Measurements from ENCODE around the gene FBN2. TPM values are rescaled to one million over a fixed set of nuclear protein-coding genes. Genes with fewer than 3 reads are reported as not detected.

FBN2 gene
- total and polyA plus RNA-seq, 2 donors (not counting 1 experiment from before 2014, with no cell fraction given): 43.1 to 80.1 TPM

DNA sequence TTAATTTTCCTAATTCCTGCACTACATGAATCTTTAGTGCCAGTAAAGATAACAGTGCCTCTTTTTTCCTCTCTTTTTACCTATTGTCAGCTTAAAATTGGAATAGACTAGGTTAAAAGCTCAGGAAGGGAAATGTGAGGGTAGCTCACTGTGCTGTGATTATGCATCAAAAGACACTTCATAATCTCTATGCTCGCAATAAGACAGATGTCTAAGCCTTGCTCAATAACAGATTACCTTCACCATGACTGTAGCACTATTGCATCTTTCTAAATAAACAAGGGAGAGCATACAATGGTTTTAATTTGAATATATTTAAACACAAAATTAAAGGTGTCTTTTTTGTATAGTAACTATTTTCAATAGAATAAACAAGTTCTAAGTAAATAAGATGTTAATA is 130.1 kb downstream of the FBN2 start:
- H4K20me1 ChIP-seq (ENCODE audit: control insufficient read depth, extremely low read depth, insufficient read depth, low read length): no peaks in the 10 kb centered on the region
- no peak for TF ChIP-seq EZH2 (IDR thresholded peaks at IDR 0.05; ENCODE audit: low read length, missing control alignments)
- TF ChIP-seq, protein P1, sequence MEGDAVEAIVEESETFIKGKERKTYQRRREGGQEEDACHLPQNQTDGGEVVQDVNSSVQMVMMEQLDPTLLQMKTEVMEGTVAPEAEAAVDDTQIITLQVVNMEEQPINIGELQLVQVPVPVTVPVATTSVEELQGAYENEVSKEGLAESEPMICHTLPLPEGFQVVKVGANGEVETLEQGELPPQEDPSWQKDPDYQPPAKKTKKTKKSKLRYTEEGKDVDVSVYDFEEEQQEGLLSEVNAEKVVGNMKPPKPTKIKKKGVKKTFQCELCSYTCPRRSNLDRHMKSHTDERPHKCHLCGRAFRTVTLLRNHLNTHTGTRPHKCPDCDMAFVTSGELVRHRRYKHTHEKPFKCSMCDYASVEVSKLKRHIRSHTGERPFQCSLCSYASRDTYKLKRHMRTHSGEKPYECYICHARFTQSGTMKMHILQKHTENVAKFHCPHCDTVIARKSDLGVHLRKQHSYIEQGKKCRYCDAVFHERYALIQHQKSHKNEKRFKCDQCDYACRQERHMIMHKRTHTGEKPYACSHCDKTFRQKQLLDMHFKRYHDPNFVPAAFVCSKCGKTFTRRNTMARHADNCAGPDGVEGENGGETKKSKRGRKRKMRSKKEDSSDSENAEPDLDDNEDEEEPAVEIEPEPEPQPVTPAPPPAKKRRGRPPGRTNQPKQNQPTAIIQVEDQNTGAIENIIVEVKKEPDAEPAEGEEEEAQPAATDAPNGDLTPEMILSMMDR (conservative IDR thresholded peaks at IDR 0.05 in 1 of 2, IDR thresholded peaks at IDR 0.05 in 1 of 2; ENCODE audit: low read depth in 1 of 2, low read length in 2 of 2): no peak
- H3K27me3 ChIP-seq (ENCODE audit: control insufficient read depth, insufficient read depth, low read length): no peaks in the 10 kb centered on the region
- H3K36me3 ChIP-seq (ENCODE audit: control insufficient read depth, insufficient read depth, low read length): no peaks in the 10 kb centered on the region
- H3K79me2 ChIP-seq (ENCODE audit: control insufficient read depth, insufficient read depth, low read length): no peaks in the 10 kb centered on the region
- H2AFZ ChIP-seq (ENCODE audit: low read length): no peak overlapping the region
- H3K27ac ChIP-seq (ENCODE audit: insufficient read depth, low read length): no peak overlapping the region
- H3K4me1 ChIP-seq (ENCODE audit: control insufficient read depth, extremely low read depth, insufficient read depth, low read length): peaks cover 2% of the 10 kb centered on the region
- no peak for DNase-seq (ENCODE audit: low read depth in 2 of 2)
- no peaks in the 10 kb centered on the region for H3K9me3 ChIP-seq (ENCODE audit: control insufficient read depth, insufficient read depth, low read depth, low read length)
- H3K9ac ChIP-seq (ENCODE audit: insufficient read depth, low read length): no peak overlapping the region
- no peak overlapping the region for H3K4me3 ChIP-seq (replicated peaks in 1 of 4; ENCODE audit: control extremely low read depth in 1 of 4, insufficient read depth in 1 of 4, low read depth in 3 of 4, low read length in 4 of 4)
- H3K4me2 ChIP-seq (ENCODE audit: extremely low read depth, insufficient read depth, low read length): no peak overlapping the region

- H3K9ac ChIP-seq (ENCODE audit: insufficient read depth, low read length): no peak overlapping the region
- no peak overlapping the region for H3K4me3 ChIP-seq (replicated peaks in 1 of 4; ENCODE audit: control extremely low read depth in 1 of 4, insufficient read depth in 1 of 4, low read depth in 3 of 4, low read length in 4 of 4)
- no peak for TF ChIP-seq EZH2 (IDR thresholded peaks at IDR 0.05; ENCODE audit: low read length, missing control alignments)
- TF ChIP-seq, protein P1 (conservative IDR thresholded peaks at IDR 0.05 in 1 of 2, IDR thresholded peaks at IDR 0.05 in 1 of 2; ENCODE audit: low read depth in 1 of 2, low read length in 2 of 2): no peak
- peaks cover 2% of the 10 kb centered on the region for H3K4me1 ChIP-seq (ENCODE audit: control insufficient read depth, extremely low read depth, insufficient read depth, low read length)
- H3K27ac ChIP-seq (ENCODE audit: insufficient read depth, low read length): no peak overlapping the region
- no peaks in the 10 kb centered on the region for H3K9me3 ChIP-seq (ENCODE audit: control insufficient read depth, insufficient read depth, low read depth, low read length)
- DNase-seq (ENCODE audit: low read depth in 2 of 2): peak in 1 of 2 donors; percentile 63
- no peaks in the 10 kb centered on the region for H3K79me2 ChIP-seq (ENCODE audit: control insufficient read depth, insufficient read depth, low read length)
- no peak overlapping the region for H2AFZ ChIP-seq (ENCODE audit: low read length)
- H3K27me3 ChIP-seq (ENCODE audit: control insufficient read depth, insufficient read depth, low read length): no peaks in the 10 kb centered on the region
- no peaks in the 10 kb centered on the region for H4K20me1 ChIP-seq (ENCODE audit: control insufficient read depth, extremely low read depth, insufficient read depth, low read length)
- H3K36me3 ChIP-seq (ENCODE audit: control insufficient read depth, insufficient read depth, low read length): no peaks in the 10 kb centered on the region
- peak overlapping the region; percentile 70 for H3K4me2 ChIP-seq (ENCODE audit: extremely low read depth, insufficient read depth, low read length)
Measured at GRCh38 chr5:128406803-128407202, 131.2 kb downstream of the FBN2 start.

DNA sequence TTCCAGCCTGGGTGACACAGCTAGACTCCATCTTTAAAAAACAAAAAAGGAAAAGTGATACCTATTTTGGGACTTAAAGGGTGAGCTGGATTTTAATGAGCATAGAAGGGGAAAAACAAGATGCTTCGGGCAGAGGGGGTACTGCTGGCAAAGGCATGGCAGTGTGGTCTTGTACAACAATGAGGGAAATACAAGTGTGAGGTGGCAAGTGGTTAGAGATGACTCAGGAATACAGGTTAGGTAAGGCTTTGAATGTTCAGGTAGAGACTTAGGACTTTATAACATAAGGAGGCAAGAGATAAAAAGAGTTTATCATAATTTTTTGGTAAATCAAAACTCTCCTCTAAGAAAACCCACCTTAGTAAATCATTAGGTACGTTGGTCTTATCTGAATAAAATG is 132.9 kb downstream of the FBN2 start:
- no peaks in the 10 kb centered on the region for H4K20me1 ChIP-seq (ENCODE audit: control insufficient read depth, extremely low read depth, insufficient read depth, low read length)
- no peaks in the 10 kb centered on the region for H3K9me3 ChIP-seq (ENCODE audit: control insufficient read depth, insufficient read depth, low read depth, low read length)
- H3K4me3 ChIP-seq (replicated peaks in 1 of 4; ENCODE audit: control extremely low read depth in 1 of 4, insufficient read depth in 1 of 4, low read depth in 3 of 4, low read length in 4 of 4): no peak overlapping the region
- no peaks in the 10 kb centered on the region for H3K27me3 ChIP-seq (ENCODE audit: control insufficient read depth, insufficient read depth, low read length)
- no peak for DNase-seq (ENCODE audit: low read depth in 2 of 2)
- no peaks in the 10 kb centered on the region for H3K79me2 ChIP-seq (ENCODE audit: control insufficient read depth, insufficient read depth, low read length)
- TF ChIP-seq, protein P1 (conservative IDR thresholded peaks at IDR 0.05 in 1 of 2, IDR thresholded peaks at IDR 0.05 in 1 of 2; ENCODE audit: low read depth in 1 of 2, low read length in 2 of 2): no peak
- no peak for TF ChIP-seq EZH2 (IDR thresholded peaks at IDR 0.05; ENCODE audit: low read length, missing control alignments)
- H2AFZ ChIP-seq (ENCODE audit: low read length): no peak overlapping the region
- no peak overlapping the region for H3K27ac ChIP-seq (ENCODE audit: insufficient read depth, low read length)
- no peaks in the 10 kb centered on the region for H3K36me3 ChIP-seq (ENCODE audit: control insufficient read depth, insufficient read depth, low read length)
- H3K9ac ChIP-seq (ENCODE audit: insufficient read depth, low read length): no peak overlapping the region
- H3K4me1 ChIP-seq (ENCODE audit: control insufficient read depth, extremely low read depth, insufficient read depth, low read length): peaks cover 2% of the 10 kb centered on the region
- no peak overlapping the region for H3K4me2 ChIP-seq (ENCODE audit: extremely low read depth, insufficient read depth, low read length)

All from fibroblast of lung (primary cell).